ENCODE results near the gene AUTS2.

AUTS2 gene

GRCh38 chr7:70063371-70063770 is 465.1 kb downstream of the AUTS2 start:
- Histone ChIP-seq H3K4me1 (ENCODE audit: control insufficient read depth, insufficient read depth, low read length, poor library complexity, severe bottlenecking) (no peaks in the 10 kb centered on the region), H3K27me3 (replicated peaks; ENCODE audit: control insufficient read depth, insufficient read depth, low read length, poor library complexity, severe bottlenecking) (no peaks in the 10 kb centered on the region), H3K36me3 (ENCODE audit: control insufficient read depth, insufficient read depth, low read length) (no peaks in the 10 kb centered on the region), H3K9me3 (ENCODE audit: control insufficient read depth, low read length) (no peaks in the 10 kb centered on the region), H3K27ac (ENCODE audit: insufficient read depth, low read length, poor library complexity, severe bottlenecking) (no peak overlapping the region), H3K4me3 (ENCODE audit: insufficient read depth, low read depth, low read length, poor library complexity, severe bottlenecking) (no peak overlapping the region)
- DNase-seq, result no peak

GRCh38 chr7:70063927-70064326 is 465.7 kb downstream of the AUTS2 start:
- H3K36me3 ChIP-seq (ENCODE audit: control insufficient read depth, insufficient read depth, low read length), result no peaks in the 10 kb centered on the region
- H3K27ac ChIP-seq (ENCODE audit: insufficient read depth, low read length, poor library complexity, severe bottlenecking), result no peak overlapping the region
- no peak overlapping the region for H3K4me3 ChIP-seq (ENCODE audit: insufficient read depth, low read depth, low read length, poor library complexity, severe bottlenecking)
- DNase-seq, result no peak
- no peaks in the 10 kb centered on the region for H3K4me1 ChIP-seq (ENCODE audit: control insufficient read depth, insufficient read depth, low read length, poor library complexity, severe bottlenecking)
- H3K27me3 ChIP-seq (replicated peaks; ENCODE audit: control insufficient read depth, insufficient read depth, low read length, poor library complexity, severe bottlenecking), result no peaks in the 10 kb centered on the region
- H3K9me3 ChIP-seq (ENCODE audit: control insufficient read depth, low read length), result no peaks in the 10 kb centered on the region

GRCh38 chr7:70066844-70067243 is 468.6 kb downstream of the AUTS2 start:
- Histone ChIP-seq H3K9me3 (ENCODE audit: control insufficient read depth, low read length) (no peaks in the 10 kb centered on the region), H3K4me1 (ENCODE audit: control insufficient read depth, insufficient read depth, low read length, poor library complexity, severe bottlenecking) (no peaks in the 10 kb centered on the region), H3K27ac (ENCODE audit: insufficient read depth, low read length, poor library complexity, severe bottlenecking) (no peak overlapping the region), H3K36me3 (ENCODE audit: control insufficient read depth, insufficient read depth, low read length) (no peaks in the 10 kb centered on the region), H3K27me3 (replicated peaks; ENCODE audit: control insufficient read depth, insufficient read depth, low read length, poor library complexity, severe bottlenecking) (no peaks in the 10 kb centered on the region), H3K4me3 (ENCODE audit: insufficient read depth, low read depth, low read length, poor library complexity, severe bottlenecking) (no peak overlapping the region)
- no peak for DNase-seq

GRCh38 chr7:70068531-70068930 is 470.3 kb downstream of the AUTS2 start:
- no peaks in the 10 kb centered on the region for H3K27me3 ChIP-seq (replicated peaks; ENCODE audit: control insufficient read depth, insufficient read depth, low read length, poor library complexity, severe bottlenecking)
- H3K4me1 ChIP-seq (ENCODE audit: control insufficient read depth, insufficient read depth, low read length, poor library complexity, severe bottlenecking), result no peaks in the 10 kb centered on the region
- H3K27ac ChIP-seq (ENCODE audit: insufficient read depth, low read length, poor library complexity, severe bottlenecking), result no peak overlapping the region
- no peaks in the 10 kb centered on the region for H3K36me3 ChIP-seq (ENCODE audit: control insufficient read depth, insufficient read depth, low read length)
- no peak for DNase-seq
- no peak overlapping the region for H3K4me3 ChIP-seq (ENCODE audit: insufficient read depth, low read depth, low read length, poor library complexity, severe bottlenecking)
- no peaks in the 10 kb centered on the region for H3K9me3 ChIP-seq (ENCODE audit: control insufficient read depth, low read length)

GRCh38 chr7:70069977-70070376 is 471.7 kb downstream of the AUTS2 start:
- Histone ChIP-seq H3K4me3 (ENCODE audit: insufficient read depth, low read depth, low read length, poor library complexity, severe bottlenecking) (no peak overlapping the region), H3K4me1 (ENCODE audit: control insufficient read depth, insufficient read depth, low read length, poor library complexity, severe bottlenecking) (no peaks in the 10 kb centered on the region), H3K36me3 (ENCODE audit: control insufficient read depth, insufficient read depth, low read length) (no peaks in the 10 kb centered on the region), H3K27ac (ENCODE audit: insufficient read depth, low read length, poor library complexity, severe bottlenecking) (no peak overlapping the region), H3K27me3 (replicated peaks; ENCODE audit: control insufficient read depth, insufficient read depth, low read length, poor library complexity, severe bottlenecking) (no peaks in the 10 kb centered on the region), H3K9me3 (ENCODE audit: control insufficient read depth, low read length) (no peaks in the 10 kb centered on the region)
- no peak for DNase-seq

GRCh38 chr7:70071766-70072165 is 473.5 kb downstream of the AUTS2 start:
- no peak for DNase-seq
- H3K4me3 ChIP-seq (ENCODE audit: insufficient read depth, low read depth, low read length, poor library complexity, severe bottlenecking), result no peak overlapping the region
- H3K27ac ChIP-seq (ENCODE audit: insufficient read depth, low read length, poor library complexity, severe bottlenecking), result no peak overlapping the region
- H3K27me3 ChIP-seq (replicated peaks; ENCODE audit: control insufficient read depth, insufficient read depth, low read length, poor library complexity, severe bottlenecking), result no peaks in the 10 kb centered on the region
- H3K9me3 ChIP-seq (ENCODE audit: control insufficient read depth, low read length), result no peaks in the 10 kb centered on the region
- H3K36me3 ChIP-seq (ENCODE audit: control insufficient read depth, insufficient read depth, low read length), result no peaks in the 10 kb centered on the region
- no peaks in the 10 kb centered on the region for H3K4me1 ChIP-seq (ENCODE audit: control insufficient read depth, insufficient read depth, low read length, poor library complexity, severe bottlenecking)

- Histone ChIP-seq H3K4me1 (ENCODE audit: control insufficient read depth, insufficient read depth, low read length, poor library complexity, severe bottlenecking) (no peaks in the 10 kb centered on the region), H3K27me3 (replicated peaks; ENCODE audit: control insufficient read depth, insufficient read depth, low read length, poor library complexity, severe bottlenecking) (no peaks in the 10 kb centered on the region), H3K4me3 (ENCODE audit: insufficient read depth, low read depth, low read length, poor library complexity, severe bottlenecking) (no peak overlapping the region), H3K27ac (ENCODE audit: insufficient read depth, low read length, poor library complexity, severe bottlenecking) (no peak overlapping the region), H3K9me3 (ENCODE audit: control insufficient read depth, low read length) (no peaks in the 10 kb centered on the region), H3K36me3 (ENCODE audit: control insufficient read depth, insufficient read depth, low read length) (no peaks in the 10 kb centered on the region)
- DNase-seq, result no peak
Measured at GRCh38 chr7:70072220-70072619, 473.9 kb downstream of the AUTS2 start.

- Histone ChIP-seq H3K4me3 (ENCODE audit: insufficient read depth, low read depth, low read length, poor library complexity, severe bottlenecking) (no peak overlapping the region), H3K4me1 (ENCODE audit: control insufficient read depth, insufficient read depth, low read length, poor library complexity, severe bottlenecking) (no peaks in the 10 kb centered on the region), H3K9me3 (ENCODE audit: control insufficient read depth, low read length) (no peaks in the 10 kb centered on the region), H3K36me3 (ENCODE audit: control insufficient read depth, insufficient read depth, low read length) (no peaks in the 10 kb centered on the region), H3K27me3 (replicated peaks; ENCODE audit: control insufficient read depth, insufficient read depth, low read length, poor library complexity, severe bottlenecking) (no peaks in the 10 kb centered on the region), H3K27ac (ENCODE audit: insufficient read depth, low read length, poor library complexity, severe bottlenecking) (no peak overlapping the region)
- no peak for DNase-seq
Measured at GRCh38 chr7:70076325-70076724, 478.1 kb downstream of the AUTS2 start.

- Histone ChIP-seq H3K36me3 (ENCODE audit: control insufficient read depth, insufficient read depth, low read length) (no peaks in the 10 kb centered on the region), H3K4me3 (ENCODE audit: insufficient read depth, low read depth, low read length, poor library complexity, severe bottlenecking) (no peak overlapping the region), H3K4me1 (ENCODE audit: control insufficient read depth, insufficient read depth, low read length, poor library complexity, severe bottlenecking) (no peaks in the 10 kb centered on the region), H3K27ac (ENCODE audit: insufficient read depth, low read length, poor library complexity, severe bottlenecking) (no peak overlapping the region), H3K9me3 (ENCODE audit: control insufficient read depth, low read length) (no peaks in the 10 kb centered on the region), H3K27me3 (replicated peaks; ENCODE audit: control insufficient read depth, insufficient read depth, low read length, poor library complexity, severe bottlenecking) (no peaks in the 10 kb centered on the region)
- DNase-seq, result no peak
Measured at GRCh38 chr7:70082099-70082611, 483.9 kb downstream of the AUTS2 start.

- H3K27ac ChIP-seq (ENCODE audit: insufficient read depth, low read length, poor library complexity, severe bottlenecking), result no peak overlapping the region
- no peak overlapping the region for H3K4me3 ChIP-seq (ENCODE audit: insufficient read depth, low read depth, low read length, poor library complexity, severe bottlenecking)
- H3K36me3 ChIP-seq (ENCODE audit: control insufficient read depth, insufficient read depth, low read length), result no peaks in the 10 kb centered on the region
- no peaks in the 10 kb centered on the region for H3K27me3 ChIP-seq (replicated peaks; ENCODE audit: control insufficient read depth, insufficient read depth, low read length, poor library complexity, severe bottlenecking)
- H3K4me1 ChIP-seq (ENCODE audit: control insufficient read depth, insufficient read depth, low read length, poor library complexity, severe bottlenecking), result no peaks in the 10 kb centered on the region
- no peaks in the 10 kb centered on the region for H3K9me3 ChIP-seq (ENCODE audit: control insufficient read depth, low read length)
- no peak for DNase-seq
Measured at GRCh38 chr7:70091362-70091761, 493.1 kb downstream of the AUTS2 start.
